Stimulated activated effector memory CD8-positive, alpha-beta T cell treated with anti-CD3 and anti-CD28 coated beads, Interleukin-12 subunit alpha, Interleukin-12 subunit beta, amount 100 ng/mL, for 72 hours (primary cell): ENCODE measurements around the gene KCTD1.

Experiments
- ATAC-seq: fragments of 150-1000 bp; cut with Tn5 transposase; 2 replicates; pipeline ENCODE4 v1.10.0; 2021
- DNase-seq, 2 donors: peaks; one replicate each; pipeline ENCODE4 v3.0.0; 2021 to 2022; ENCODE audit warnings: low spot score in 2 of 2
- H3K27ac Mint-ChIP-seq: one replicate; pipeline ENCODE4 v1.8.0; 2022; ENCODE audit warnings: mild to moderate bottlenecking, mixed read lengths
- H3K36me3 Mint-ChIP-seq: one replicate; pipeline ENCODE4 v1.8.0; 2022; ENCODE audit warnings: mild to moderate bottlenecking, mixed read lengths
- H3K4me1 Mint-ChIP-seq: one replicate; pipeline ENCODE4 v1.8.0; 2022; ENCODE audit warnings: mixed read lengths
- H3K4me3 Mint-ChIP-seq: one replicate; pipeline ENCODE4 v1.8.0; 2022; ENCODE audit warnings: mild to moderate bottlenecking, mixed read lengths
- H3K9me3 Mint-ChIP-seq: one replicate; pipeline ENCODE4 v1.8.0; 2022; ENCODE audit warnings: mixed read lengths

The KCTD1 gene

DNA sequence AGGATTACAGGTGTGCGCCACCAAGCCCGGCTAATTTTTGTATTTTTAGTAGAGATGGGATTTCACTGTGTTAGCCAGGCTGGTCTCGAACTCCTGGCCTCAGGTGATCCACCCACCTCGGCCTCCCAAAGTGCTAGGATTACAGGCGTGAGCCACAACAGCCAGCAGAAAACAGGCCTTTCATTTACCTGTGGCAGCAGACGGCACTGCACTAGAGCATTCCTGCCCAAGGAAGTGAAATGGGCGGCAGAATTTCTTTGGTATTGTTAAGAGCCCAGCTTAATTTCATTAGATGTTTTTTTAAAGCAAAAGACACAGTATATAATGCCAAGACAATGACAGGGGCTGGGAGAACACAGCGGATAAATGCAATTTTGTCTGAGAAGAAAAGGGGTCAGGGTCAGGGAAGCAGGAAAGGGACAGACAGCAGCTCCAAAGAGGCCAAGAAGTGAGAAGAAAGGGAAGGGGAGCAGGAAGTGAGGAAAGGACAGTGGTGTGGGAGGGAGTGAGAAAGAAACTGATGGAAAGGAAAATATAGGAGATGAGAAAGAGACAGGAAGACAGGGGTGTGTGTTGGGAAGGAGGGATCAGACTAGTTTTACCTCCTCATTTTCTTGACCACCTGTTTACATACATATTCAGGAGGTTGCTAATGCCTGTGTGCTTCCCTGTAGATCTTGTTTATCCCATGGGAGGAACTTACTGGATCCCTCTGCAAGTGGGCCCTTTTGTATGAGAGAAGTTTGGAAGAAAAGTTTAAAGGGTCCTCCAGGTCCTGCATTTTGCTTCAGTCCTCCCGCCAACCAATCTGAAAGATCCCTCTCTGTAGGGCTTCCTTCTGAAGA, 32.5 kb downstream of the KCTD1 start:
- no peaks in the 10 kb centered on the region for H3K36me3 Mint-ChIP-seq
- no peak for DNase-seq
- no peaks in the 10 kb centered on the region for H3K4me1 Mint-ChIP-seq
- no peak overlapping the region for H3K4me3 Mint-ChIP-seq
- no peaks in the 10 kb centered on the region for H3K9me3 Mint-ChIP-seq
- no peak overlapping the region for H3K27ac Mint-ChIP-seq
- no peak for ATAC-seq

- H3K27ac Mint-ChIP-seq, result no peak overlapping the region
- H3K36me3 Mint-ChIP-seq, result no peaks in the 10 kb centered on the region
- H3K4me3 Mint-ChIP-seq, result no peak overlapping the region
- H3K9me3 Mint-ChIP-seq, result no peaks in the 10 kb centered on the region
- no peak for ATAC-seq
- no peaks in the 10 kb centered on the region for H3K4me1 Mint-ChIP-seq
- DNase-seq, result no peak
Observed at GRCh38 chr18:26511339-26512071, 36.8 kb downstream of the KCTD1 start.

DNA sequence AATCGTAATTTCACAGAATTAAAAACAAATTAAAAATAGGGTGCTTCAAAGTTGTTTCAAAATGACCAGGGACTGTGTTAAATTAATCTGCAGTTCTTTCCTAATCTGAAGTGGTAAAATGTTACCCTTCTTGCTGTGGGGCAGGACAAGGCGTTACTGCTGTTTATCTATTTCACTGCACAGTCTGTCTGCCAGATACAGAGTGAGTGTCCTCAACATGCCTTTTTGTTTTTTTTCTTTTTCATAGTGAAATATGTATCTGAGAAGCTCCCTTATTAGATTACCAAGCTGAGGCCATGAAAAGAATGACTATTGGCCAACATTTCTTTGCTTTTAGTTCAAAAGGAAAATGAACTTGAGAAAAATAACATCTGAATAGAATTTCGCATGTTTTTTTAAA, 38.0 kb downstream of the KCTD1 start:
- Mint-ChIP-seq H3K9me3 (no peaks in the 10 kb centered on the region), H3K36me3 (no peaks in the 10 kb centered on the region), H3K27ac (no peak overlapping the region), H3K4me1 (no peaks in the 10 kb centered on the region), H3K4me3 (no peak overlapping the region)
- ATAC-seq, result no peak
- DNase-seq, result no peak

DNA sequence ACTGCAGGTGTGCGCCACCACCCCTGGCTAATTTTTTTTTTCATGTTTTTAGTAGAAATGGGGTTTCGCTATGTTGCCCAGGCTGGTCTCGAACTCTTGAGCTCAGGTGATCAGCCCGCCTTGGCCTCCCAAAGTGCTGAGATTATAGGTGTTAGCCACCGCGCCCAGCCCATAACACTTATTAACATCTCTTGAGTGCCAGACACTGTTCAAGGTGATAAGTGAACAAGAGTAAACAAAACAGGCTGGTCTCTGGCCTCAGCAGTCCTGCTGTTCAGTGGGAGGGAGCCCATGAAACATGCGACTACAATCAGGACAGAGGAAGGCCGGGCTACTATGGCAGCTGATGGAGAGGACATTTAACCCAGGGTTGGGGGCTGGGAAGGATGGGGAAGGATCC, 42.3 kb downstream of the KCTD1 start:
- Mint-ChIP-seq H3K4me1 (no peaks in the 10 kb centered on the region), H3K27ac (no peak overlapping the region), H3K36me3 (no peaks in the 10 kb centered on the region), H3K9me3 (no peaks in the 10 kb centered on the region), H3K4me3 (no peak overlapping the region)
- DNase-seq, result no peak
- ATAC-seq, result no peak

DNA sequence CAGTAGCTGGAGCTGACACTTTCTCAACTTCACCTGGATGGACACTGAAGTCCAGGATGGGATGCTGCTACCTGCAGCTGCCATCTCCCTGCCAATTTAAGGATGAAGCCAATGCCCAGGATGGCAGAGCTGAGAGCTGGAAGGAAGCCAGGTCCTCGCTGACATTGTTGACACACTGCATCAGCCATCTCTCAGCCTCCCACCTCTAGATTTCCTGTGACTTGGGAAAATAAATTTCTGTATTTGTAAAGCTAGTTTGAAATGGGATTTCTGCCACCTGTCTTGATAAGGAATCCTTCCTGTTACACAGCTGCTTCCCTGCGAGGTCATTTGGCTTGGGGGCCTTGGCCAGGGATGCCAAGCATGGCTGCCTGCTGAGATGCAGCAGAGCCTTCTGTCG, 43.5 kb downstream of the KCTD1 start:
- no peak for DNase-seq
- no peaks in the 10 kb centered on the region for H3K4me1 Mint-ChIP-seq
- no peaks in the 10 kb centered on the region for H3K36me3 Mint-ChIP-seq
- no peak for ATAC-seq
- H3K27ac Mint-ChIP-seq, result no peak overlapping the region
- H3K4me3 Mint-ChIP-seq, result no peak overlapping the region
- no peaks in the 10 kb centered on the region for H3K9me3 Mint-ChIP-seq

DNA sequence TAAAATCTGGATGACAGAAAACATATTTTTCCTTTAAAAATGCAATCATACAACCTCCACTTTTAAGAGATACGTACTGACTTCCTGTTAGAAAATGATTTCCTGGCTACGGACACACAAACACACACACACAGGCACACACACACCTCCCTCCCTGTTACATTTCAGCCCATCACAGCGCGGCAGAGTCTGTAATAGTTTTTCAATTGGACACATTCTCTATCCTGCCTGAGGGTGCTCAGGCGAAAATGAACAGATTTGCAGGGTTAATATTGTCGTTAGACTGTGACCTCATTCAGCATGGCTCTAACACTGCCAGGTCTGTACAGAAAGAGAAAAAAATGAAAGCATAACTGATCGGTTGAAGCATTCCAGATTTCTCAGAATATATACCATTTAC, 45.0 kb downstream of the KCTD1 start:
- no peak for ATAC-seq
- H3K36me3 Mint-ChIP-seq, result no peaks in the 10 kb centered on the region
- no peak for DNase-seq

GRCh38 chr18:26502823-26503222, 45.5 kb downstream of the KCTD1 start:
- H3K27ac Mint-ChIP-seq, result no peak overlapping the region
- ATAC-seq (no peak), DNase-seq (no peak)
- H3K9me3 Mint-ChIP-seq, result no peaks in the 10 kb centered on the region
- H3K4me1 Mint-ChIP-seq, result no peaks in the 10 kb centered on the region
- H3K36me3 Mint-ChIP-seq, result no peaks in the 10 kb centered on the region
- no peak overlapping the region for H3K4me3 Mint-ChIP-seq

More for the DNA sequence above, 45.0 kb downstream of the KCTD1 start:
- H3K27ac Mint-ChIP-seq, result no peak overlapping the region
- no peaks in the 10 kb centered on the region for H3K9me3 Mint-ChIP-seq
- no peaks in the 10 kb centered on the region for H3K4me1 Mint-ChIP-seq
- H3K4me3 Mint-ChIP-seq, result no peak overlapping the region

DNA sequence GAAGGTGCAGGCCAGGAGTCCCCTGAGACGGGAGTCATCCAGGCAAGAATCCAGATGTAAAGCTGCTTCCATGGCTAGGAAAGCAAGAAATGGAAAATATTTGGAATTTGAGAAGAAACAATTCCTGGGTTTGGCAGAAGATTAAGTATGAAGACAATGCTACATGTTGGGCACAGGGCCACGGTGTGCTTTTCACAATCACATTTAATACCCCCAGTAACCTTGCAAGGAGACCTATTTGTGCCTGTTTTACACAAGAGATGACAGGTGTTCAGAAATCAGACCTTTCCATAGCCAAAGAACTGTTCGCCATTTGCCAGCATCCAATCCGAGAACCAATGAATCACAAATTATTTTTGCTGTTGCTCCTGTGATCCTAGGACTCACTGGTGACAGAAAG, 50.5 kb downstream of the KCTD1 start:
- Mint-ChIP-seq H3K9me3 (no peaks in the 10 kb centered on the region), H3K4me1 (no peaks in the 10 kb centered on the region), H3K36me3 (no peaks in the 10 kb centered on the region), H3K4me3 (no peak overlapping the region), H3K27ac (no peak overlapping the region)
- DNase-seq (no peak), ATAC-seq (no peak)

DNA sequence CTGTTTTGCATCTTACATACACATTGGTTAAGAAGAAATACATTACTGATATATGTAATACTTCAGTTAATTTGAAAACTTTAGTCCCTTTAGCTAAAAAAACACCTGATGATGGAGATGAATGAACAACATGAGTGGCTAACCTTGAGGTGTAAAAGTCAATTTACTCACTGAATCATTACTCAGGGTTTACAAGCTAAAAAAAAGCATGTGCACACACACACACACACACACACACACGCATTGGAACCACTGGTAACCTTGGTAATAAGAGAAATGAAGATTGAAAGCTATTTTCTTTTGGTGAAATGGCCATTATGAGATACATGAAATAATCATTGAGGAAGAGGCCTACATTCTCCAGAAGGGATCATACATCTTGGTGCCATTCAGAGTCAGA, 51.8 kb downstream of the KCTD1 start:
- Mint-ChIP-seq H3K4me3 (no peak overlapping the region), H3K27ac (no peak overlapping the region), H3K36me3 (no peaks in the 10 kb centered on the region), H3K4me1 (no peaks in the 10 kb centered on the region), H3K9me3 (no peaks in the 10 kb centered on the region)
- ATAC-seq, result no peak
- DNase-seq, result no peak

GRCh38 chr18:26495287-26495686, 53.1 kb downstream of the KCTD1 start:
- Mint-ChIP-seq H3K9me3 (no peaks in the 10 kb centered on the region), H3K27ac (no peak overlapping the region), H3K36me3 (no peaks in the 10 kb centered on the region), H3K4me3 (no peak overlapping the region), H3K4me1 (no peaks in the 10 kb centered on the region)
- DNase-seq (no peak), ATAC-seq (no peak)

DNA sequence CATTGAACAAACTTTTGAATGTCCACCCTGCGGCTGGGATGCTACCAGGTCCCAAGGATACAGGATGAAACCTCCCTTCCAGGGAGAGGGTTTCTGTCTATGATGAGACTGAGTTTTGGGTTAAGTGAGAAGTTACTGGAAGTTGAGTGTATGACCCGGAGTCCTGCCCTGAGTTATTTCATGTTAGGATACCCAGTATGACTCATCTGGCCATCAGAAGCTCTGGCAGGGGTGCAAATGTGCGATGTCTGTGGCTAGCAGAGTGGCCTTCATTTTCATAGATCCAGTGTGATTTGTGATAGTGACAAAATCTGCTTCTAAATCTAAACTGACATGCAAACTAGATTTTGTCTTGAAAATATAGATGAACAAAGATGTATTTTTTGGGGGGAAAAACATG, 55.3 kb downstream of the KCTD1 start:
- ATAC-seq (no peak), DNase-seq (no peak)
- Mint-ChIP-seq H3K27ac (no peak overlapping the region), H3K36me3 (no peaks in the 10 kb centered on the region), H3K9me3 (no peaks in the 10 kb centered on the region), H3K4me3 (no peak overlapping the region), H3K4me1 (no peaks in the 10 kb centered on the region)

GRCh38 chr18:26491194-26491816, 57.0 kb downstream of the KCTD1 start:
- Mint-ChIP-seq H3K9me3 (no peaks in the 10 kb centered on the region), H3K4me1 (no peaks in the 10 kb centered on the region), H3K4me3 (no peak overlapping the region), H3K36me3 (no peaks in the 10 kb centered on the region), H3K27ac (no peak overlapping the region)
- DNase-seq (no peak), ATAC-seq (no peak)

- Mint-ChIP-seq H3K4me3 (no peak overlapping the region), H3K36me3 (no peaks in the 10 kb centered on the region), H3K9me3 (no peaks in the 10 kb centered on the region), H3K4me1 (no peaks in the 10 kb centered on the region), H3K27ac (no peak overlapping the region)
- ATAC-seq (no peak), DNase-seq (no peak)
Observed at GRCh38 chr18:26489881-26490280, 58.5 kb downstream of the KCTD1 start.

GRCh38 chr18:26489191-26489590, 59.2 kb downstream of the KCTD1 start:
- no peaks in the 10 kb centered on the region for H3K9me3 Mint-ChIP-seq
- H3K4me1 Mint-ChIP-seq, result no peaks in the 10 kb centered on the region
- no peaks in the 10 kb centered on the region for H3K36me3 Mint-ChIP-seq
- no peak overlapping the region for H3K4me3 Mint-ChIP-seq
- no peak overlapping the region for H3K27ac Mint-ChIP-seq
- ATAC-seq (no peak), DNase-seq (no peak)

GRCh38 chr18:26488417-26489009, 59.8 kb downstream of the KCTD1 start:
- H3K4me1 Mint-ChIP-seq, result no peaks in the 10 kb centered on the region
- ATAC-seq, result no peak
- no peak overlapping the region for H3K4me3 Mint-ChIP-seq
- H3K27ac Mint-ChIP-seq, result no peak overlapping the region
- no peak for DNase-seq
- H3K9me3 Mint-ChIP-seq, result no peaks in the 10 kb centered on the region
- H3K36me3 Mint-ChIP-seq, result no peaks in the 10 kb centered on the region
